M059J (cell line): Measurements from ENCODE around the gene RBM44. TPM values are rescaled to one million over a fixed set of nuclear protein-coding genes. Genes with fewer than 3 reads are reported as not detected.
"Not testable (repeated sequence)": the region's sequence is repeated elsewhere in the genome, so short reads cannot be mapped to it uniquely, and the experiment has no call there.

Experiments used
- DNase-seq: peaks from one replicate; pipeline ENCODE4 v3.0.0-alpha.2; 2012; ENCODE audit warnings: low read depth
- total RNA-seq: library from RNA; depleted of rRNA; stranded (reverse); fragments of >200 nt; shearing (Covaris generic); gene quantifications from 2 replicates; pipeline ENCODE4 v1.2.3, GENCODE V29; 2014

The RBM44 gene
- total RNA-seq, 1 experiment from 2014 or later = 0.02 TPM

DNA sequence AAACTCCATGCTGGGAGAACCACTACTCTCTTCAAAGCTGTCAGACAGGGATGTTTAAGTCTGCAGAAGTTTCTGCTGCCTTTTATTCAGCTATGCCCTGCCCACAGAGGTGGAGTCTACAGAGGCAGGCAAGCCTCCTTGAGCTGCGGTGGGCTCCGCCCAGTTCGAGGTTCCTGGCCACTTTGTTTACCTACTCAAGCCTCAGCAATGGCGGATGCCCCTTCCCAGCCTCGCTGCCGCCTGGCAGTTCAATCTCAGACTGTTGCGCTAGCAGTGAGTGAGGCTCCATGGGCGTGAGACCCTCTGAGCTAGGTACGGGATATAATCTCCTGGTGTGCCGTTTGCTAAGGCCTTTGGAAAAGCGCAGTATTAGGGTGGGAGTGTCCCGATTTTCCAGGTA lies 50.4 kb downstream of the RBM44 start:
- DNase-seq = not testable (repeated sequence)

- no peak for DNase-seq
Measured at GRCh38 chr2:237854295-237854694, 55.7 kb downstream of the RBM44 start.

DNA sequence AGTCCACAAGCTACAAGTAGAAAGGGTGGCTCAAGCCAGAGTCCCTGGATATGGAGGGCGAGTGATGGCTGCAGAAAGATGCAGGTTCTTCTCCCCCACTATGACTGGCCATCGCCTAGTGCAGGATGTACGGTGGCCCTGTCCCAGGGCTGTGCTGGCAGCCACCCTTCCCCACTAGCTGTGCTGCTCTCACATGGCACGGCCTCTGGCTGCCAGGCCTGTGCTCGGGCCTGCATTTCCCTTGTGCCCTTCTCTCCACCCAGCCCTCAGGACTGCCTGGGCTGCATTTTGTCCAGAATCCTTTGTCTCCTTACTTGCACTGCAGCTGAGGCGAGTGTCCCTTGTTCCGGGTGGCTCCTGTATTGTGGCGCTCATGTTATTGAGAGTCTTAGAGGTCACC lies 59.2 kb downstream of the RBM44 start:
- no peak for DNase-seq

DNA sequence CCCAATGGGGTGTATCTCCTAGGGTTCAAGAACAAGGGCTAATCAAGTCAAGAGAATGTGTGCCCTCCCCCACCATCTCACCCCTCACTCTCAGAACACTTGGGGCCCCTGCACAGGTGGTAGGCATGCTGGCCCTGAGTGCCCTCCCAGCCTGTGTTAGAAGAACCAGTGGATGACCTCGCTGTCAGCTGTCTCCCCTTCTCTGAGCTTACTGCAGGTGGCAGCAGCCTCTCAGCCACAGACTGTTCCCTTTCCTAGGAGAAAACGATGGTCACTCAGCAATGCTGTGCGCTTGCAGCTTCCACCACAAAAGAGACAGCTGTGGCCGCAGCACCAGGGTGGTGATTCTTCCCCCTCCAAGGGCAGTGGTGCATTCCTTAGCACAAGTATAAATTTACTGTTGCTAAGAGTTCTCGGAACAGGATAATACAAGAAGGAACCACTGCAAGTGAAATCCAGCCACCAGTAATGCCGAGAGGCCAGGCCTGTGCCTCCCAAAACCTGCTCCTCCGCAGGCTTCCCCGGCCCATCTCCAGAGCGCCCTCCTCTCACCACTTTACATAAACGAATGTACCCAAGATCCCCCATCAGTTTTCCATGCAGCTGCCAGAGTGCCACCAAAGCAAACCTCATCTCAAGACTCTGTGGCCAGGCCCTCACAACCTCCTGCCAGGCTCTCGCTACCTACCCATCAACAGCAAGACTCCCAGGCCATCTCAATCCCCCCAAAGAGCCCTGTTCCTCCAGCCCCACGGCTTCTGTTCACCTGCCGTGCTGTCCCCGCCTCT lies 59.9 kb downstream of the RBM44 start:
- peak; percentile 78 for DNase-seq

DNA sequence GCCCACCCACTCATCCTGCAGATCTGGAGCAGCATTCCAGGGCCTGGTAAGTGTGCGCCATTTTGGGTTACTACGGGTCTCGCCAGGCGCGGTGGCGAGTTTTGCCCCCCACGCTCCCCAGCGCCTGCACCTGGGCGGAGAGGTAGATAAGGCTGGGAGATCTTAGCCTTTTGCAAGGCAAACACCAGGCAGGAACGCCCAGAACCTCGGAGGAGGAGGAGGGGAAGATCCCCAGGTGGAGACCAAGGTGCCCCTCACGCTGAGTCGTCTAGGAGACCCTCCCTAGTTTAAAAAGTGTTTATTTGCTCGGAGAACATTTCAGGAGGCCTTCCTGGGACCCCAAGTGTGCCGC lies 60.5 kb downstream of the RBM44 start:
- no peak for DNase-seq

DNA sequence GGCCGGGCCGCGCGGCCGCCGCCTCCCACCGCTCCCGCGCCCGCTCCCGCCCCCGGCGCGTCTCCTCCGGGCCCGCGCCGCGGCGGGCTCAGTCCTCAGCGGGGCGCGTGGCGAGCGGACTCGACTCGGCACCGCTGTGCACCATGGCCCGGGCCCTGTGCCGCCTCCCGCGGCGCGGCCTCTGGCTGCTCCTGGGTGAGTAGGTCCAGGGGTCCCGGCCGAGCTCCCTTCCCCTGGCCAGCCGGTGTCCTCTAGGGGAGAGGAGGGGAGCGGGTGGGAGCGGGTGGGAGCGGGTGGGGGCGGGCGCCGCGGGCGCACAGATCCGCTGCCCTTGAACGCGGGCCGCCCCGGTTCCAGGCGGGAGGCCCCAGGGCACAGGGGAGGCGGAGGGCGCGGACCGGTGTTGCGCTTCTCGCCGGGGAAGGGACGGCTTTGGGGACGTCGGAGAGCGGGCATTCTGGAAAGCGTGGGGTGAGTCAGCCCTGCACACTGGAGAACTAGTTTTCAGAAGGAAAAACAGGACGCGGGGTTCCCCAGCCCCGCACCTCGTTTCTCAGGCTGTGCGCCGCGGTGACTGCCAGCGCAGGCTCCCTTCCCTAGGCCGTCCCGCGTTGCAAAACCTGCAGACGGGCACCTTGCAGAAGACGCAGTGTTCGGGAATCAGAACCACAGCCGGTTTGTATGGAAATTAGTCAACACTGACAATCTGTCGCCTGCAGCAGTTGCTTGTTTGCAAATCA lies 61.1 kb downstream of the RBM44 start, which contains the start of gene RAMP1:
RAMP1 (plus strand) TSS at position 91 of the 740 bp plus-strand sequence; CDS start at position 144, 53 bp downstream.
- DNase-seq = peak; percentile 44

GRCh38 chr2:237860273-237860935 lies 61.8 kb downstream of the RBM44 start:
- no peak for DNase-seq

DNA sequence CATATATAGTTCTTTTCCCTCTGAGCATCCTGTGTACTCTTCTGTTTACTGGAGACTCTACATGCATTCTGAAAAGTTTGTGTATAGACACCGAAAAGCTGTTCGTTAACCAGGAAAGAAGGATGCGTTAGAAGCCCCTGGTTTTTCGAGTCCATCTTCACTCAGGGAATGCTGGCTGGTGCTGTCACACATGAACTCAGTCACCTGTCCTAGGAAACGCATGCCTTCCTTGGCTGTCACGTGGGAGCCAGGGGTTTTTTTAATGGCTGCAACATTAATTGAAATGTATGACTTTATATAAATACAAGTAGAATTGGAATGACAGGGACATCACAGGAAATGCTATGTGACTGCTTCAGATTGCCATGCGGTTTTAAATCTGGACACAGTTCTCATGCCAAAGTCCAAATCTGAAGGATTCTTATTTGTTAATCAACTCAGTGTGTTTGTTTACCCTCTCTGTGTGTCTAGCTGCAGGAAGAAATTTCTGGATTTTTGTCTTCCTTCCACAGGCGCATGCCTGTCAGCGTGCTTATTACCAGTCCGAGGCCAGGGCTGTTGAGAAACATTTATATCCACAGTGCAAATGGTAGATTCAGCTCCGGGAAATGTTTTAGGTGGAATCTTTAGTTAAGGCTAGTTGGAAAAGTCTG lies 63.4 kb downstream of the RBM44 start:
- no peak for DNase-seq

GRCh38 chr2:237862528-237862895 lies 63.9 kb downstream of the RBM44 start:
- DNase-seq = no peak

DNA sequence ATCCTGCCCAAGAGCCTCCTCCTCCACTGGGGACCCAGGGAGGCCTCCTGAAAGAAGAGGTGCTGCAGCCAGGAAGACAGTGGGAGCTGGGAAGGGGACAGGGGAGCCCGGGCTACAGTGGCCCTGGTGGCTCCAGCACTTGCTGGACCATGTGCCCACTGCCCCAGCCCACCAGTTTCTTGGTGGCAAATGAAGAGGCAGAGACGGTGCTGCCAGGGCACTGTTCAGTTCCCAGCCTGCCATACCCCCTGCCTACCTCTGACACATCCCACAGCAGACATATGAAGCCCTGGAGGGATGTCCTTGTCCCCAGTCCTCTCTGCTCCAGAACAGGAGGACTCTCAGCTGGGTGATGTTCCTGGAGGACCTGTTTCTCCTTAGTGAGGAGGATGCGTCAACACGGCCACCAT lies 64.5 kb downstream of the RBM44 start:
- DNase-seq = no peak

DNA sequence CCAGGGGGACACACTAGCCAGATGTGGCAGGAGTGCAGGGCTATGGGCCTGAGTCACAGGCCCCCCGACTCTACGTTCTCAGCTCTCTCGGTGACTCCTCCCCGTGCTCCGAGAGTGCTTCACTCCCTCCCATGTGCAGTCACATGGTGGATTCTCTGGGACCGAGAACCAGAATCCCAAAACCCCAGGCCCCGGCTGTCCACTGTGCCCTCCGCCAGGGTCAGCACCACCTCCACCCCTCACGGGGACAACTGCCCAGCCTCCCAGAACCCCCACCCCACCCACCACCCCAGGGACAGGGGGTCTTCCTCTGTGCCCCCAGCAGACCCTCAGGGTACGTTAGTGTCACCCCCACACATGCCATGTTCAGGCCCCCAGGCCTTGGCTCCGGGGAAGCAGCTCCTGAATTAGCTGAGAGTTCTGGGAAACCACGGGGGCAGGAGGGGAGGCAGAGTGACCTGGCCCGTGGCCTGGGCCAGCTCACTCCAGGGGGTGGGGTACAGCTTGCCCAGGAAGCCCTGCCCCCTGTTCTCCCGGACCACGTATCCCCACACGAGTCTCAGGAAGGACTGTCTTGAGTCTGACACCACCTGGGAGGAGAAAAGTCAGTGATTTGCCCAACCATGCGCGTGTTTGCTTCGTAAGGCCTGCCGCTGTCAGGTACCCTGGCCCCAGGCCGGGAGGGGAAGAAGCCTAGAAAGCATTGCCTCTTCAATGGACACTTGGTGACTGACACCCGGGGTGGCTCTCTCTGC lies 65.3 kb downstream of the RBM44 start:
- DNase-seq = peak; percentile 24

- no peak for DNase-seq
Measured at GRCh38 chr2:237864444-237864931, 65.9 kb downstream of the RBM44 start.

GRCh38 chr2:237864940-237865622 lies 66.5 kb downstream of the RBM44 start:
- DNase-seq = peak; percentile 86

DNA sequence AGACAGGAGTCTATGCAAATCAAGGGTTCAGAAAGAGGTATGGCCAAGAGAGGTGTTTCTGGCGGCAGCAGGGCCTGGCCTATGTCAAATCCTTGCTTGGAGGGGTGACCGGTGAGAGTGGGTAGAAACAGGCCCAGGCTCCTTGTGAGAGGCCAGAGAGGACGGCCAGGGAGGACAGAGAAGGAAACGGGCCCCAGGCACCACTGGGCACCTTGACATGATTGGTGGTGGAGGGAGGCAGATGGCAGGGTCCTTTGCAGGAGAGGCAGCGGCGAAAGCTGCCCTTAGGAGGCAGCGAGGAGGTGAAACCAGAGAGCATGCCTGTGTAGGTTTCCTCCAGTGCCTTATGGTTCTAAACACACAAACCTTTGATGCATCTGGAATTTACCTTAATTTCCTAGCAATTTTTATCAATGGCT lies 67.1 kb downstream of the RBM44 start:
- DNase-seq = peak; percentile 43

GRCh38 chr2:237866101-237866621 lies 67.6 kb downstream of the RBM44 start:
- DNase-seq = peak; percentile 71

- DNase-seq = no peak
Measured at GRCh38 chr2:237867465-237867864, 68.9 kb downstream of the RBM44 start.

DNA sequence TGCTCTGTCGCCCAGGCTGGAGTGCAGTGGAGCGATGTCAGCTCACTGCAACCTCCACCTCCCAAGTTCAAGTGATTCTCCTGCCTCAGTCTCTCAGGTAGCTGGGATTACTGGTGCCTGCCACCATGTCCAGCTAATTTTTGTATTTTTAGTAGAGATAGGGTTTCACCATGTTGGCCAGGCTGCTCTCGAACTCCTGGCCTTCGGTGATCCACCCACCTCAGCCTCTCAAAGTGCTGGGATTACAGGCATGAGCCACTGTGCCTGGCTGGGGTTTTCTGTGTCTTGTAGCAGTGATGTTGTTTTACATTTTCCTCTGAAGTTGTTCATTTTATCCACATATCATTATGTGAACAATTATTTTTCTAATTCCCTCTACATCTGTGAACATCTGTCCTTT lies 69.5 kb downstream of the RBM44 start:
- DNase-seq = not testable (repeated sequence)

DNA sequence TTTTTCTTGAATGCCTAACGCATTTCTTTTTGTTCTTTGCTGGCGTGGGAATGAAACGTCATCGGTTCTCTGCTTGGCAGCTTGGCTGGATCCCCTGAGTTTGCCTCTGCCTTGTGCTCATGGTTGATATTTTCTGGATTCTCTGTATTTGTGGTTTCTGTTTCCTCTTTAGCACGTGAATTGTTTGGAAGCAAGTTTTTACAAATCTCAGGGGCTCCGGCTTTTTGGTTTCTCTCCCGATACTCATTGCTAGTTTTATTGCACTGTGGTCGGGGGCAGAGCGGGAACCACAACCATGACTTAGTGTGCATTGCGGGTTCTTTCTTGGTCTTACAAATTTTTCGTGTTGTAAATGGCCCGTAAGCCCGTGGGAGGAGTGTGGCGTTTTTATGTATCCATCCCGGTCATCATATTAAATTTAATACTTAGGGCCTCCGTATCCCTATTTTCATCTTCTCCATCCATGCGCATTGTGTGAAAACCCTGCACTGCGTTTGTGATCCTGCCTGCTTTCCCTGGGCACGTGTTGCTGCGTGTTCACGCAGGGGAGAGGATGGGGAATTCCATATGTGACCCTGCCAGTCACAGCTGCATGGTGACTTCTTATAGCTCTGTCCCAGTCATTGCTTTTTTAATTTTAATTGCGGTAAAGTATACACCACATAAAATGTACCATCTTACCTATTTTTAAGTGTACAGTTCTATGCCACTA lies 70.2 kb downstream of the RBM44 start:
- DNase-seq = peak; percentile 36

DNA sequence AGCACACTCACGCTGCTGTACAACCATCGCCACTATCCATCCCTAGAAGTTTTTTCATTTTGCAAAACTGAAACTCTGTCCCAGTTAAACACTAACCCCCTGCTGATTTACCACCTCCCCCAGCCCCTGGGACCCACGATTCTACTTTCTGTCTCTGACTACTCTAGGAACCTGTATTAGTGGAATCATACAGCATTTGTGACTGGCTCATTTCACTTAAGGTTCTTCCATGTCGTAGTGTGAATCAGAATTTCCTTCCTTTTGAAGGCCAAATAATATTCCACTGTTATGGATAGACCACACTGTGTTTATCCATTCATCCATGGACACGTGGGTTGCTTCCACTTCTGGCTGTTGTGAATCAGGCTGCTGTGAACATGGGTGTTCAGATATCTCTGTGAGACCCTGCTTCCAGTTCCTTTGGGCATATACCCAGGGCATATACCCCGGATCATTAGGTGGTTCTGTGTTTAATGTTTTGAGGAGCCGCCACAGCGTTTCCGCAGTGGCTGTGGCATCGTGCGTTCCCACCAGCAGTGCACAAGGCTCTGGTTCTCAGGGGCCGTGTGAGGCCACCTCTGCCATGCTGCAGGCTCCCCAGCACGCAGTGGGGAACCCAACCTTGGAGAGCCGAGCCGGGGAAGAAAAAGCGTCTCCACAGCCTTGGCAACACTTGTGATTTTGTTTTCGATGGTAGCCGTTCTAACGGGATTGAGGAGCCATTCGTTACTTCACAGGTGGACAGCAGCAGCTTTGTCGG lies 70.9 kb downstream of the RBM44 start:
- DNase-seq = no peak
